Activated naive CD8-positive, alpha-beta T cell treated with anti-CD3 and anti-CD28 coated beads for 36 hours (primary cell): ENCODE data around the gene TMEM72. TPM values are rescaled to one million over a fixed set of nuclear protein-coding genes. Genes with fewer than 3 reads are reported as not detected.

Experiments used
- DNase-seq: peaks from one replicate; pipeline ENCODE4 v3.0.0; 2021
- H3K27ac Mint-ChIP-seq: one replicate; pipeline ENCODE4 v1.8.0; 2022; ENCODE audit warnings: mild to moderate bottlenecking, moderate library complexity, mixed read lengths
- H3K27me3 Mint-ChIP-seq: one replicate; pipeline ENCODE4 v1.8.0; 2022; ENCODE audit warnings: mild to moderate bottlenecking, mixed read lengths
- H3K36me3 Mint-ChIP-seq: one replicate; pipeline ENCODE4 v1.8.0; 2021; ENCODE audit warnings: mild to moderate bottlenecking, mixed read lengths
- H3K4me1 Mint-ChIP-seq: one replicate; pipeline ENCODE4 v1.8.0; 2021; ENCODE audit warnings: mixed read lengths
- H3K4me3 Mint-ChIP-seq: one replicate; pipeline ENCODE4 v1.8.0; 2022; ENCODE audit warnings: mild to moderate bottlenecking, moderate library complexity, mixed read lengths
- H3K9me3 Mint-ChIP-seq: one replicate; pipeline ENCODE4 v1.8.0; 2022; ENCODE audit warnings: mixed read lengths
- total RNA-seq, 2 experiments: library from RNA; stranded (reverse); gene quantifications; one replicate each; pipeline ENCODE4 v1.2.3, GENCODE V29; 2021

Gene TMEM72
- total RNA-seq, 2 experiments from 2014 or later = not detected

GRCh38 chr10:44932517-44933450 is 21.6 kb downstream of the TMEM72 start:
- Mint-ChIP-seq H3K36me3 (no peaks in the 10 kb centered on the region), H3K4me3 (no peak overlapping the region), H3K9me3 (no peaks in the 10 kb centered on the region), H3K4me1 (peaks cover 7% of the 10 kb centered on the region), H3K27me3 (peaks cover 5% of the 10 kb centered on the region), H3K27ac (no peak overlapping the region)
- DNase-seq = peak; percentile 81

- Mint-ChIP-seq H3K36me3 (no peaks in the 10 kb centered on the region), H3K9me3 (peaks cover 2% of the 10 kb centered on the region), H3K27me3 (peaks cover 8% of the 10 kb centered on the region), H3K27ac (no peak overlapping the region), H3K4me3 (no peak overlapping the region), H3K4me1 (peaks cover 7% of the 10 kb centered on the region)
- DNase-seq = no peak
Measured at GRCh38 chr10:44933451-44934321, 22.5 kb downstream of the TMEM72 start.

GRCh38 chr10:44934416-44935200 is 23.5 kb downstream of the TMEM72 start:
- no peak for DNase-seq
- H3K36me3 Mint-ChIP-seq = no peaks in the 10 kb centered on the region
- H3K9me3 Mint-ChIP-seq = peaks cover 2% of the 10 kb centered on the region
- peaks cover 7% of the 10 kb centered on the region for H3K4me1 Mint-ChIP-seq
- no peak overlapping the region for H3K27ac Mint-ChIP-seq
- no peak overlapping the region for H3K4me3 Mint-ChIP-seq
- H3K27me3 Mint-ChIP-seq = peaks cover 11% of the 10 kb centered on the region

- H3K27me3 Mint-ChIP-seq = peaks cover 18% of the 10 kb centered on the region
- H3K4me1 Mint-ChIP-seq = peaks cover 7% of the 10 kb centered on the region
- H3K27ac Mint-ChIP-seq = no peak overlapping the region
- no peak overlapping the region for H3K4me3 Mint-ChIP-seq
- peaks cover 2% of the 10 kb centered on the region for H3K9me3 Mint-ChIP-seq
- DNase-seq = no peak
- no peaks in the 10 kb centered on the region for H3K36me3 Mint-ChIP-seq
Measured at GRCh38 chr10:44935201-44935965, 24.2 kb downstream of the TMEM72 start.

- H3K4me3 Mint-ChIP-seq = no peak overlapping the region
- peaks cover 23% of the 10 kb centered on the region for H3K27me3 Mint-ChIP-seq
- H3K9me3 Mint-ChIP-seq = peaks cover 2% of the 10 kb centered on the region
- DNase-seq = no peak
- H3K27ac Mint-ChIP-seq = no peak overlapping the region
- peaks cover 7% of the 10 kb centered on the region for H3K4me1 Mint-ChIP-seq
- no peaks in the 10 kb centered on the region for H3K36me3 Mint-ChIP-seq
Measured at GRCh38 chr10:44935966-44936295, 24.8 kb downstream of the TMEM72 start.

GRCh38 chr10:44936314-44936975 is 25.3 kb downstream of the TMEM72 start:
- H3K27me3 Mint-ChIP-seq = peaks cover 24% of the 10 kb centered on the region
- no peaks in the 10 kb centered on the region for H3K36me3 Mint-ChIP-seq
- peaks cover 7% of the 10 kb centered on the region for H3K4me1 Mint-ChIP-seq
- peaks cover 2% of the 10 kb centered on the region for H3K9me3 Mint-ChIP-seq
- no peak overlapping the region for H3K4me3 Mint-ChIP-seq
- DNase-seq = no peak
- H3K27ac Mint-ChIP-seq = no peak overlapping the region

GRCh38 chr10:44937196-44938005 is 26.3 kb downstream of the TMEM72 start:
- DNase-seq = no peak
- Mint-ChIP-seq H3K4me1 (peaks cover 7% of the 10 kb centered on the region), H3K27me3 (peaks cover 26% of the 10 kb centered on the region), H3K4me3 (no peak overlapping the region), H3K27ac (no peak overlapping the region), H3K36me3 (no peaks in the 10 kb centered on the region), H3K9me3 (peaks cover 2% of the 10 kb centered on the region)

- Mint-ChIP-seq H3K27me3 (peaks cover 34% of the 10 kb centered on the region), H3K4me3 (no peak overlapping the region), H3K36me3 (no peaks in the 10 kb centered on the region), H3K4me1 (peaks cover 7% of the 10 kb centered on the region), H3K9me3 (peaks cover 10% of the 10 kb centered on the region), H3K27ac (no peak overlapping the region)
- DNase-seq = no peak
Measured at GRCh38 chr10:44938956-44939355, 27.8 kb downstream of the TMEM72 start.

GRCh38 chr10:44939691-44940401 is 28.7 kb downstream of the TMEM72 start:
- peaks cover 34% of the 10 kb centered on the region for H3K27me3 Mint-ChIP-seq
- no peak overlapping the region for H3K27ac Mint-ChIP-seq
- no peak for DNase-seq
- H3K4me3 Mint-ChIP-seq = no peak overlapping the region
- peaks cover 7% of the 10 kb centered on the region for H3K4me1 Mint-ChIP-seq
- no peaks in the 10 kb centered on the region for H3K36me3 Mint-ChIP-seq
- peaks cover 18% of the 10 kb centered on the region for H3K9me3 Mint-ChIP-seq

GRCh38 chr10:44944354-44944753 is 33.2 kb downstream of the TMEM72 start:
- H3K27me3 Mint-ChIP-seq = peaks cover 24% of the 10 kb centered on the region
- no peak overlapping the region for H3K27ac Mint-ChIP-seq
- no peak for DNase-seq
- peaks cover 5% of the 10 kb centered on the region for H3K36me3 Mint-ChIP-seq
- H3K9me3 Mint-ChIP-seq = peaks cover 18% of the 10 kb centered on the region
- peaks cover 11% of the 10 kb centered on the region for H3K4me1 Mint-ChIP-seq
- H3K4me3 Mint-ChIP-seq = no peak overlapping the region

GRCh38 chr10:44946205-44946604 is 35.1 kb downstream of the TMEM72 start:
- DNase-seq = no peak
- Mint-ChIP-seq H3K27me3 (peaks cover 10% of the 10 kb centered on the region), H3K4me1 (peaks cover 13% of the 10 kb centered on the region), H3K9me3 (peaks cover 18% of the 10 kb centered on the region), H3K36me3 (peaks cover 5% of the 10 kb centered on the region), H3K27ac (no peak overlapping the region), H3K4me3 (no peak overlapping the region)

GRCh38 chr10:44947371-44948152 is 36.4 kb downstream of the TMEM72 start:
- H3K9me3 Mint-ChIP-seq = peaks cover 17% of the 10 kb centered on the region
- peaks cover 5% of the 10 kb centered on the region for H3K36me3 Mint-ChIP-seq
- H3K27ac Mint-ChIP-seq = no peak overlapping the region
- H3K27me3 Mint-ChIP-seq = peaks cover 6% of the 10 kb centered on the region
- no peak for DNase-seq
- H3K4me3 Mint-ChIP-seq = no peak overlapping the region
- peaks cover 13% of the 10 kb centered on the region for H3K4me1 Mint-ChIP-seq
